Glutamatergic neuron (in vitro differentiated cells): ENCODE data around the gene TCFL5. TPM values are rescaled to one million over a fixed set of nuclear protein-coding genes. Genes with fewer than 3 reads are reported as not detected.
"Not testable (repeated sequence)": the region's sequence is repeated elsewhere in the genome, so short reads cannot be mapped to it uniquely, and the experiment has no call there.

Experiments used
- DNase-seq: peaks from one replicate; pipeline ENCODE4 v3.0.0; 2022
- H3K27ac Mint-ChIP-seq: one replicate; pipeline ENCODE4 v1.8.0; 2020; ENCODE audit warnings: mild to moderate bottlenecking, mixed read lengths, inconsistent platforms; ENCODE audit not compliant: unreplicated experiment
- H3K27me3 Mint-ChIP-seq: one replicate; pipeline ENCODE4 v1.8.0; 2020; ENCODE audit warnings: mild to moderate bottlenecking, moderate library complexity, mixed read lengths, inconsistent platforms; ENCODE audit not compliant: unreplicated experiment
- H3K36me3 Mint-ChIP-seq: one replicate; pipeline ENCODE4 v1.8.0; 2020; ENCODE audit warnings: mild to moderate bottlenecking, mixed read lengths, inconsistent platforms; ENCODE audit not compliant: unreplicated experiment
- H3K4me1 Mint-ChIP-seq: one replicate; pipeline ENCODE4 v1.8.0; 2020; ENCODE audit warnings: mild to moderate bottlenecking, low read depth, mixed read lengths, inconsistent platforms; ENCODE audit not compliant: unreplicated experiment
- H3K4me3 Mint-ChIP-seq: one replicate; pipeline ENCODE4 v1.8.0; 2020; ENCODE audit warnings: mild to moderate bottlenecking, mixed read lengths, inconsistent platforms; ENCODE audit not compliant: unreplicated experiment
- H3K9me3 Mint-ChIP-seq: one replicate; pipeline ENCODE4 v1.8.0; 2020; ENCODE audit warnings: mild to moderate bottlenecking, moderate library complexity, mixed read lengths, inconsistent platforms; ENCODE audit not compliant: unreplicated experiment
- CTCF ChIP-seq: fragments of 200-600 bp; sonication (generic); IDR thresholded peaks from one replicate; pipeline ENCODE4 v1.5.0; 2021; ENCODE audit not compliant: partially characterized antibody, unreplicated experiment
- total RNA-seq: library from RNA; stranded (reverse); fragmentation: NEBNext Ultra II Directional; extraction: Animal tissue kit (Norgen Biotek cat#: 25700); gene quantifications from one replicate; pipeline ENCODE4 v1.2.1, GENCODE V29; 2021; ENCODE audit not compliant: unreplicated experiment

The TCFL5 gene
- total RNA-seq, 1 donor from 2014 or later = 12.6 TPM

DNA sequence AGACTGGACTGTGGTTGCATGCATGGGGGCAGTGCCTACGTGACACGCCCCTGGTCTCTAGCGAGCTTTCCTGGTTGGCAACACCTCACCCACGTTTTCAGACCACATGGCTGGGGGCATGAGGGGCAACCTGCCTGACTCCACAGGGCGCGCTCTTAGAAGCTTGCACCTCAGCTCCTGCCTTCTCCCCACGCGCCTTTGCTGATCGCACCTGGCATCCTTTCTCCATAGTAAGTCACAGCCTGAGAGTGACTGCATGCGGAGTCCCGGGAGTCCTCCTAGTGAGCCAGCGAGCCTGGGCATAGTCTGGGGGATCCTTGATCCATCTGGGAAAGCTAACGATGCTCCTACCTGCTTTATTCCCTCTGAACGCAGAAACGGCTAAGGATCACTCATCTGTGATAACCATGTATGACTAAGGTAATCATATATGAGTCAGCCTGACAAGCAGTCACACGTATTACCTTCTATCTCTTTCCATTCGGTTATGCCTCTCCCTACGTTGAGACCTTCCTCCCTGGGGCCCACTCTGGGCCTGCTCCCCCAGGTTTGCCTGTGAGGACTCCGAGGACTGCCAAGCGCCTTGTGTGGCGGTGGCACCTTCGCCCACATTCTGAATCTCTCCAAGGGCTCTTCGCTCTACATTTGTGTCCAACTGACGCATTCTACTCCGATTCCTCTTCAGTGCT is 4.5 kb downstream of the TCFL5 start:
- Mint-ChIP-seq H3K9me3 (peaks cover 8% of the 10 kb centered on the region), H3K27ac (peak overlapping the region; percentile 56), H3K4me1 (peaks cover 12% of the 10 kb centered on the region), H3K36me3 (peaks cover 6% of the 10 kb centered on the region), H3K27me3 (peaks cover 7% of the 10 kb centered on the region), H3K4me3 (no peak overlapping the region)
- DNase-seq = no peak
- TF ChIP-seq CTCF = no peak

GRCh38 chr20:62855120-62855519 is 6.5 kb downstream of the TCFL5 start:
- Mint-ChIP-seq H3K4me1 (peaks cover 10% of the 10 kb centered on the region), H3K27ac (no peak overlapping the region), H3K27me3 (peaks cover 7% of the 10 kb centered on the region), H3K36me3 (peaks cover 6% of the 10 kb centered on the region), H3K9me3 (peaks cover 5% of the 10 kb centered on the region), H3K4me3 (no peak overlapping the region)
- TF ChIP-seq CTCF = no peak
- DNase-seq = no peak

DNA sequence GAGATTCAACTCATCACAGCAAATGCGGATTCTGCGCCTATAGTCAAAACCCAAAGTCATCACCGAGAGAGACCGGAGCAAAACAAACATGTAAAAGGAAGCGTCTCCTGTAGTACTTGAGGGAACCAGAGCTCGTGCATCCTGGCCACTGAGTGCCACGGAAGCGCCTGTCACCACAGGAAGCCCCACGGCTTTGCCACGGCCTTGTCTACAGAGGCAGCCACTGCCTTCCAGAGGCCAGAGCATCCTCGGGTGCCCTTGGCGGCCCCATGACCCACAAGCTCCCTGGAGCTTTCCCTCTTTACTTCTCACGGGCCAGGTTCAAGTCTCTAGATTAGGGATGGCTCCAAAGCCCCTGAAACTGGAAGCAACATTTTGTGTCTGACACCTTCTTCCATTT is 7.5 kb downstream of the TCFL5 start:
- H3K36me3 Mint-ChIP-seq = peaks cover 6% of the 10 kb centered on the region
- no peak overlapping the region for H3K4me3 Mint-ChIP-seq
- H3K9me3 Mint-ChIP-seq = peaks cover 3% of the 10 kb centered on the region
- TF ChIP-seq CTCF = no peak
- no peak overlapping the region for H3K27ac Mint-ChIP-seq
- H3K4me1 Mint-ChIP-seq = peaks cover 6% of the 10 kb centered on the region
- no peak for DNase-seq
- peaks cover 1% of the 10 kb centered on the region for H3K27me3 Mint-ChIP-seq

- H3K27me3 Mint-ChIP-seq, H3K36me3 Mint-ChIP-seq, H3K4me1 Mint-ChIP-seq, H3K9me3 Mint-ChIP-seq, H3K4me3 Mint-ChIP-seq, H3K27ac Mint-ChIP-seq, DNase-seq: not testable (repeated sequence)
Measured at GRCh38 chr20:62853304-62853703, 8.3 kb downstream of the TCFL5 start.

- peaks cover 6% of the 10 kb centered on the region for H3K36me3 Mint-ChIP-seq
- H3K27ac Mint-ChIP-seq = peak overlapping the region; percentile 39
- TF ChIP-seq CTCF = no peak
- H3K27me3 Mint-ChIP-seq = no peaks in the 10 kb centered on the region
- H3K4me1 Mint-ChIP-seq = peaks cover 1% of the 10 kb centered on the region
- peaks cover 3% of the 10 kb centered on the region for H3K9me3 Mint-ChIP-seq
- no peak for DNase-seq
- peak overlapping the region; percentile 18 for H3K4me3 Mint-ChIP-seq
Measured at GRCh38 chr20:62852841-62853240, 8.8 kb downstream of the TCFL5 start.
